SK-N-SH (cell line): ENCODE data around the gene CLEC17A. TPM values are rescaled to one million over a fixed set of nuclear protein-coding genes. Genes with fewer than 3 reads are reported as not detected.

Experiments
- CTCF ChIA-PET: fragments of 300-600, 350-600 bp; formaldehyde crosslinking; extraction: SDS; loops from one replicate; lab custom pipeline; 2021; lab: Yijun Ruan, JAX
- POLR2A ChIA-PET: fragments of 350-600 bp; sonication (Branson Sonifier 250); formaldehyde crosslinking; extraction: SDS; loops from one replicate; lab custom pipeline; 2020; ENCODE audit warnings: antibody characterized with exemption, inconsistent platforms; lab: Yijun Ruan, JAX
- DNase-seq: peaks from one replicate; pipeline ENCODE4 v3.0.0; 2012
- H2AFZ ChIP-seq: fragments of 200-600 bp; sonication (generic); 2 replicates; pipeline ENCODE4 v1.8.1; 2016; ENCODE audit warnings: antibody characterized with exemption, mild to moderate bottlenecking, low read depth
- H3F3A ChIP-seq: fragments of 200-600 bp; sonication (generic); replicated peaks from 2 replicates; pipeline ENCODE3; 2016; ENCODE audit warnings: antibody characterized with exemption, mild to moderate bottlenecking; ENCODE audit not compliant: insufficient read depth
- H3K27ac ChIP-seq, 2 experiments: fragments of 200-500 bp in 1 of 2; fragments of 200-600 bp in 1 of 2; sonication (Bioruptor generic) in 1 of 2; sonication (generic), shearing (Covaris generic) in 1 of 2; 2 replicates each; pipeline versions ENCODE4 v1.5.1 to v1.6.1; 2014 to 2016; ENCODE audit warnings: low read depth in 2 of 2, inconsistent platforms in 1 of 2, low read length in 1 of 2, mild to moderate bottlenecking in 1 of 2, mixed read lengths in 1 of 2
- H3K27me3 ChIP-seq: fragments of 200-600 bp; sonication (generic), shearing (Covaris generic); 2 replicates; pipeline ENCODE4 v1.6.1; 2016; ENCODE audit warnings: mixed run types; ENCODE audit not compliant: insufficient read depth
- H3K36me3 ChIP-seq, 2 experiments: fragments of 200-500 bp in 1 of 2; fragments of 200-600 bp in 1 of 2; sonication (Bioruptor generic) in 1 of 2; sonication (generic) in 1 of 2; replicated peaks in 1 of 2; 2 replicates each; pipeline versions ENCODE3 to v1.5.1; 2014 to 2016; ENCODE audit warnings: low read length in 1 of 2, mild to moderate bottlenecking in 1 of 2; ENCODE audit not compliant: insufficient read depth in 2 of 2, control insufficient read depth in 1 of 2
- H3K4me1 ChIP-seq, 2 experiments: fragments of 200-500 bp in 1 of 2; fragments of 200-600 bp in 1 of 2; sonication (Bioruptor generic) in 1 of 2; sonication (generic), shearing (Covaris generic) in 1 of 2; 2 replicates each; pipeline versions ENCODE4 v1.5.1 to v1.6.1; 2014 to 2016; ENCODE audit warnings: low read depth in 1 of 2, low read length in 1 of 2, mixed run types in 1 of 2; ENCODE audit not compliant: insufficient read depth in 2 of 2, control insufficient read depth in 1 of 2
- H3K4me2 ChIP-seq: fragments of 200-600 bp; sonication (generic), shearing (Covaris generic); 2 replicates; pipeline ENCODE4 v1.6.1; 2017; ENCODE audit warnings: mixed run types
- H3K4me3 ChIP-seq, 2 experiments: fragments of 200-500 bp in 1 of 2; fragments of 200-600 bp in 1 of 2; sonication (Bioruptor generic) in 1 of 2; sonication (generic), shearing (Covaris generic) in 1 of 2; 2 replicates each; pipeline versions ENCODE4 v1.5.1 to v1.8.1; 2014 to 2016; ENCODE audit warnings: low read depth in 2 of 2, inconsistent platforms in 1 of 2, low read length in 1 of 2, mild to moderate bottlenecking in 1 of 2, mixed read lengths in 1 of 2, moderate library complexity in 1 of 2
- H3K79me2 ChIP-seq: fragments of 200-600 bp; sonication (generic); 2 replicates; pipeline ENCODE4 v1.8.1; 2017; ENCODE audit warnings: mild to moderate bottlenecking; ENCODE audit not compliant: insufficient read depth
- H3K9ac ChIP-seq: fragments of 200-600 bp; sonication (generic); 2 replicates; pipeline ENCODE4 v1.6.1; 2017; ENCODE audit warnings: mixed run types
- H3K9me2 ChIP-seq: fragments of 200-600 bp; sonication (generic); 2 replicates; pipeline ENCODE4 v1.6.1; 2017; ENCODE audit warnings: mixed run types
- H3K9me3 ChIP-seq: fragments of 200-600 bp; sonication (generic); 2 replicates; pipeline ENCODE4 v1.6.1; 2017; ENCODE audit warnings: mixed run types, mild to moderate bottlenecking, moderate library complexity
- H4K20me1 ChIP-seq: fragments of 200-600 bp; sonication (generic); 2 replicates; pipeline ENCODE4 v1.6.1; 2017; ENCODE audit warnings: mild to moderate bottlenecking, mixed run types; ENCODE audit not compliant: insufficient read depth
- EP300 ChIP-seq, 2 experiments: IDR thresholded peaks; 2 replicates each; pipeline versions ENCODE4 v1.4.0 to v1.6.1; 2012; ENCODE audit warnings: borderline replicate concordance in 1 of 2, low read depth in 1 of 2, low read length in 1 of 2
- FOSL2 ChIP-seq: IDR thresholded peaks from 2 replicates; pipeline ENCODE4 v1.4.0; 2012; ENCODE audit warnings: low read depth, mild to moderate bottlenecking, moderate library complexity, borderline replicate concordance
- FOXM1 ChIP-seq: IDR thresholded peaks from 2 replicates; pipeline ENCODE4 v1.4.0; 2012; ENCODE audit warnings: low read depth, mild to moderate bottlenecking
- GABPA ChIP-seq: IDR thresholded peaks from 2 replicates; pipeline ENCODE4 v1.4.0; 2012; ENCODE audit warnings: low read depth, mild to moderate bottlenecking
- MEF2A ChIP-seq: IDR thresholded peaks from 2 replicates; pipeline ENCODE4 v1.4.0; 2012; ENCODE audit warnings: low read depth, borderline replicate concordance
- MXI1 ChIP-seq: IDR thresholded peaks from 2 replicates; pipeline ENCODE4 v1.6.1; 2012; ENCODE audit warnings: mild to moderate bottlenecking, low read depth, low read length, improper control_type of control experiment
- NFIC ChIP-seq: IDR thresholded peaks from 2 replicates; pipeline ENCODE4 v1.4.0; 2012; ENCODE audit warnings: borderline replicate concordance
- NRF1 ChIP-seq: IDR thresholded peaks from 2 replicates; pipeline ENCODE4 v1.6.1; 2012; ENCODE audit warnings: low read depth, mild to moderate bottlenecking, low read length
- POLR2AphosphoS5 ChIP-seq: IDR thresholded peaks from 2 replicates; pipeline ENCODE4 v1.6.1; 2012; ENCODE audit warnings: low read depth, low read length
- RAD21 ChIP-seq: IDR thresholded peaks from 2 replicates; pipeline ENCODE4 v1.6.1; 2012; ENCODE audit warnings: mild to moderate bottlenecking, low read length
- RFX5 ChIP-seq: IDR thresholded peaks from 2 replicates; pipeline ENCODE4 v1.6.1; 2012; ENCODE audit warnings: mild to moderate bottlenecking, improper control_type of control experiment, low read length
- RXRA ChIP-seq: IDR thresholded peaks from 2 replicates; pipeline ENCODE4 v1.4.0; 2012; ENCODE audit warnings: low read depth, mild to moderate bottlenecking, borderline replicate concordance
- SMC3 ChIP-seq: IDR thresholded peaks from 2 replicates; pipeline ENCODE4 v1.6.1; 2012; ENCODE audit warnings: low read depth, low read length, improper control_type of control experiment
- TCF12 ChIP-seq: IDR thresholded peaks from 2 replicates; pipeline ENCODE4 v1.4.0; 2012
- ZBTB33 ChIP-seq: IDR thresholded peaks from 2 replicates; pipeline ENCODE4 v1.4.0; 2012; ENCODE audit warnings: low read depth, borderline replicate concordance
- WGBS: methylation state at CpG from one replicate; pipeline ENCODE4 v1.1.6; 2017; ENCODE audit warnings: low lambda C conversion rate; 5-methylcytosine and 5-hydroxymethylcytosine counted together
- polyA plus RNA-seq, 3 experiments: library from polyadenylated mRNA; depleted of rRNA; stranded (reverse); fragments of >200 nt; gene quantifications; 2 replicates each; pipeline ENCODE4 v1.2.3, GENCODE V29; 2012
- TF ChIP-seq, protein P1 (sequence below): fragments of 200-600 bp; sonication (generic); IDR thresholded peaks from 2 replicates; pipeline ENCODE4 v1.6.1; 2017; ENCODE audit warnings: antibody characterized with exemption, mild to moderate bottlenecking, moderate library complexity
- TF ChIP-seq, protein P2 (sequence below): IDR thresholded peaks from 2 replicates; pipeline ENCODE4 v1.6.1; 2012; ENCODE audit warnings: mild to moderate bottlenecking, low read depth, low read length, moderate library complexity

CLEC17A gene
- polyA plus RNA-seq, 1 of the 3 experiments (the other 2 are of a cell fraction) = not detected

GRCh38 chr19:14570864-14571527 lies 11.9 kb upstream of the CLEC17A start:
- H3K4me1 ChIP-seq = peaks cover 0 to 8% of the 10 kb centered on the region in 2 experiments; a peak in 2 of 4 replicates
- H3K4me3 ChIP-seq = peak overlapping the region; percentile 79 to 100
- CTCF ChIA-PET = interaction anchor here (0.8 to 7.9 kb wide), 6 partner anchors 14 to 489 kb away, joined by 3 to 123 read pairs (median 9); partner anchors contain the start of genes DNAJB1 and ZNF333
- peaks cover 0 to 5% of the 10 kb centered on the region in 2 experiments for H3K36me3 ChIP-seq
- H3K9me3 ChIP-seq = no peaks in the 10 kb centered on the region
- H3K27me3 ChIP-seq = no peaks in the 10 kb centered on the region
- POLR2A ChIA-PET = interaction anchor here (3.8 kb wide), 1 partner anchor 118 kb away, joined by 15 read pairs; the partner anchor contains the start of gene ZNF333
- no peak overlapping the region; a peak in 1 of 4 replicates for H3K27ac ChIP-seq
- no peaks in the 10 kb centered on the region for H3F3A ChIP-seq
- peak overlapping the region; percentile 95 for H3K4me2 ChIP-seq
- H2AFZ ChIP-seq = peak overlapping the region; percentile 94; the same call in 1 of the 2 replicates
- H3K9ac ChIP-seq = peak overlapping the region; percentile 70
- no peak for TF ChIP-seq TCF12
- no peaks in the 10 kb centered on the region for H3K9me2 ChIP-seq
- peaks cover 26% of the 10 kb centered on the region for H3K79me2 ChIP-seq
- WGBS = 14% methylated on average over 18 of the region's 22 CpGs
- DNase-seq = no peak
- no peaks in the 10 kb centered on the region for H4K20me1 ChIP-seq

DNA sequence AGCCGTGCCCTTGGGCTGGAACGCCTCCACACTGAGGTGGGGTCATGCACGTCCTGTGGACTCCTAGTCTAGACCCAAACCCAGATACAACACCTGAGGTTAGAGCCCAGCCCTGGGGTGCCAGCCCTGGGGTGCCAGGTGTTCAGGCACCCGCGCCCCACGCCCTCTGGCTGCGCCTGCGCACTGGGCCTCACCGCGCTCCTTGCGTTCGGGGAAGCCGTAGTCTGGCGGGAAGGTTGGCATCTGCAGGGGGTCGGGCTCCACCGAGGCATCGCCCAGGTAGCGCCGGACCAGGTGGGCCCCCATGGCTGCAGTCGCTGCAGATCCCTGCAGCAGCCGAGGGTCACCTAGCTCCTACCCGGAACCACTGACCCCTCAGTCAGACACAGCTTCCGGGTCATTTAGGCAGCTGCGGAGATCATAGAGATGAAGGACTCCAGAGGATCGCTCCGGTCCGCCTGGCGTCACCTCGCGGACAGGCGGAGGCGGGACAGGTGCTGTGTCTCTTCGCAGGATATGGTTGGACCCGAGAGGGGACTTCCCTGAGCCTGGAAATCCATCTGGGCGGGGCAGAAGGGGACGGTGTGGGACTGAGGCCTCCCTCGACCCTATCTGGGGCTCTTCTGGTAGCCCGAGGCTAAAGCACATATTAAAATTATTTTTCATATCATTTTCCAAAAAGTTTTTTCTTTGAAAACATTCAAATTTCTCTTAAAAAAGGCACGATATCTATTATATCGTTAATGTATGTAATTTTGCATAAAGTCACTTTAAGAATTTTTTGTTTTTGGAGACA lies 11.0 kb upstream of the CLEC17A start, which contains the start of gene NDUFB7:
Gene NDUFB7 (minus strand): TSS at position 372 of the 796 bp plus-strand sequence. CDS start 66 bp downstream, at position 306.
- Histone ChIP-seq H3K9me3 (no peaks in the 10 kb centered on the region), H3K9ac (peak within 1 kb of the TSS; percentile 70), H3F3A (no peaks in the 10 kb centered on the region), H4K20me1 (no peaks in the 10 kb centered on the region), H3K27ac (peak within 1 kb of the TSS in 1 of 2 experiments; percentile 76; a peak in 1 of 4 replicates), H2AFZ (peak within 1 kb of the TSS; percentile 94), H3K27me3 (no peaks in the 10 kb centered on the region), H3K4me2 (peak within 1 kb of the TSS; percentile 95), H3K4me3 (peak within 1 kb of the TSS; percentile 79 to 100), H3K79me2 (peaks cover 26% of the 10 kb centered on the region), H3K9me2 (no peaks in the 10 kb centered on the region), H3K4me1 (peaks cover 0 to 8% of the 10 kb centered on the region in 2 experiments; a peak in 2 of 4 replicates), H3K36me3 (peaks cover 0 to under 1% of the 10 kb centered on the region in 2 experiments)
- WGBS = 2% methylated on average over 17 of the region's 40 CpGs
- ChIA-PET POLR2A (interaction anchor here (3.8 kb wide), 1 partner anchor 118 kb away, joined by 15 read pairs; the partner anchor contains the start of gene ZNF333), CTCF (interaction anchor here (0.6 to 7.9 kb wide), 11 partner anchors 8 to 493 kb away, joined by 3 to 123 read pairs (median 3); partner anchors contain the start of genes DNAJB1 and ZNF333)
- peak; percentile 93 for DNase-seq
- no peak for TF ChIP-seq RXRA
- peak; percentile 52; the same call in 1 of the 2 replicates for TF ChIP-seq RFX5
- peak; percentile 79 for TF ChIP-seq NRF1
- TF ChIP-seq MEF2A = no peak
- peak; percentile 87 for TF ChIP-seq POLR2AphosphoS5
- TF ChIP-seq ZBTB33 = no peak
- TF ChIP-seq FOXM1 = no peak
- TF ChIP-seq, protein P1, sequence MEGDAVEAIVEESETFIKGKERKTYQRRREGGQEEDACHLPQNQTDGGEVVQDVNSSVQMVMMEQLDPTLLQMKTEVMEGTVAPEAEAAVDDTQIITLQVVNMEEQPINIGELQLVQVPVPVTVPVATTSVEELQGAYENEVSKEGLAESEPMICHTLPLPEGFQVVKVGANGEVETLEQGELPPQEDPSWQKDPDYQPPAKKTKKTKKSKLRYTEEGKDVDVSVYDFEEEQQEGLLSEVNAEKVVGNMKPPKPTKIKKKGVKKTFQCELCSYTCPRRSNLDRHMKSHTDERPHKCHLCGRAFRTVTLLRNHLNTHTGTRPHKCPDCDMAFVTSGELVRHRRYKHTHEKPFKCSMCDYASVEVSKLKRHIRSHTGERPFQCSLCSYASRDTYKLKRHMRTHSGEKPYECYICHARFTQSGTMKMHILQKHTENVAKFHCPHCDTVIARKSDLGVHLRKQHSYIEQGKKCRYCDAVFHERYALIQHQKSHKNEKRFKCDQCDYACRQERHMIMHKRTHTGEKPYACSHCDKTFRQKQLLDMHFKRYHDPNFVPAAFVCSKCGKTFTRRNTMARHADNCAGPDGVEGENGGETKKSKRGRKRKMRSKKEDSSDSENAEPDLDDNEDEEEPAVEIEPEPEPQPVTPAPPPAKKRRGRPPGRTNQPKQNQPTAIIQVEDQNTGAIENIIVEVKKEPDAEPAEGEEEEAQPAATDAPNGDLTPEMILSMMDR = peak; percentile 78
- TF ChIP-seq, protein P2, sequence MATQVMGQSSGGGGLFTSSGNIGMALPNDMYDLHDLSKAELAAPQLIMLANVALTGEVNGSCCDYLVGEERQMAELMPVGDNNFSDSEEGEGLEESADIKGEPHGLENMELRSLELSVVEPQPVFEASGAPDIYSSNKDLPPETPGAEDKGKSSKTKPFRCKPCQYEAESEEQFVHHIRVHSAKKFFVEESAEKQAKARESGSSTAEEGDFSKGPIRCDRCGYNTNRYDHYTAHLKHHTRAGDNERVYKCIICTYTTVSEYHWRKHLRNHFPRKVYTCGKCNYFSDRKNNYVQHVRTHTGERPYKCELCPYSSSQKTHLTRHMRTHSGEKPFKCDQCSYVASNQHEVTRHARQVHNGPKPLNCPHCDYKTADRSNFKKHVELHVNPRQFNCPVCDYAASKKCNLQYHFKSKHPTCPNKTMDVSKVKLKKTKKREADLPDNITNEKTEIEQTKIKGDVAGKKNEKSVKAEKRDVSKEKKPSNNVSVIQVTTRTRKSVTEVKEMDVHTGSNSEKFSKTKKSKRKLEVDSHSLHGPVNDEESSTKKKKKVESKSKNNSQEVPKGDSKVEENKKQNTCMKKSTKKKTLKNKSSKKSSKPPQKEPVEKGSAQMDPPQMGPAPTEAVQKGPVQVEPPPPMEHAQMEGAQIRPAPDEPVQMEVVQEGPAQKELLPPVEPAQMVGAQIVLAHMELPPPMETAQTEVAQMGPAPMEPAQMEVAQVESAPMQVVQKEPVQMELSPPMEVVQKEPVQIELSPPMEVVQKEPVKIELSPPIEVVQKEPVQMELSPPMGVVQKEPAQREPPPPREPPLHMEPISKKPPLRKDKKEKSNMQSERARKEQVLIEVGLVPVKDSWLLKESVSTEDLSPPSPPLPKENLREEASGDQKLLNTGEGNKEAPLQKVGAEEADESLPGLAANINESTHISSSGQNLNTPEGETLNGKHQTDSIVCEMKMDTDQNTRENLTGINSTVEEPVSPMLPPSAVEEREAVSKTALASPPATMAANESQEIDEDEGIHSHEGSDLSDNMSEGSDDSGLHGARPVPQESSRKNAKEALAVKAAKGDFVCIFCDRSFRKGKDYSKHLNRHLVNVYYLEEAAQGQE = 0 out of 2 replicates have a peak, but pooled peaks have one; percentile 37
- TF ChIP-seq NFIC = no peak
- TF ChIP-seq MXI1 = no peak
- TF ChIP-seq SMC3 = peak; percentile 26; the same call in 1 of the 2 replicates
- peak; percentile 98 for TF ChIP-seq GABPA
- no peak for TF ChIP-seq FOSL2
- TF ChIP-seq EP300 (IDR thresholded peaks at IDR 0.05; ENCODE audit: borderline replicate concordance in 1 of 2, low read depth in 1 of 2, low read length in 1 of 2) = peak in 1 of 2 experiments; percentile 37; a peak in 3 of 4 replicates
- no peak for TF ChIP-seq RAD21
